Measurements from ENCODE around the gene B4GALT2. TPM values are rescaled to one million over a fixed set of nuclear protein-coding genes. Genes with fewer than 3 reads are reported as not detected.

B4GALT2 gene
- total RNA-seq, 1 donor from 2014 or later = 39.7 TPM

DNA sequence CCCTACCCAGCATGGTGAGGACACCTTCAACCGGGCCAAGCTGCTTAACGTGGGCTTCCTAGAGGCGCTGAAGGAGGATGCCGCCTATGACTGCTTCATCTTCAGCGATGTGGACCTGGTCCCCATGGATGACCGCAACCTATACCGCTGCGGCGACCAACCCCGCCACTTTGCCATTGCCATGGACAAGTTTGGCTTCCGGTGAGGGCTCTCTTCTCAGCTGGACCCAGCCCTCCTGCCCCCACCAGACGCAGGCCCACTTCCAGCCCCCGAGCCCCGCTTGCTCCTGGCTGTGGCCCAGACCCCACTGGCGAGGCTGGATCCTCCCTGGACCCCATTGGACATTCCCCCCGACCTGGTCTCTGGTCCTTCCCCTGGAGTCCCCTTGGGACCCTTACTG lies 5.8 kb downstream of the B4GALT2 start:
- DNase-seq (ENCODE audit: low spot score) = no peak

DNA sequence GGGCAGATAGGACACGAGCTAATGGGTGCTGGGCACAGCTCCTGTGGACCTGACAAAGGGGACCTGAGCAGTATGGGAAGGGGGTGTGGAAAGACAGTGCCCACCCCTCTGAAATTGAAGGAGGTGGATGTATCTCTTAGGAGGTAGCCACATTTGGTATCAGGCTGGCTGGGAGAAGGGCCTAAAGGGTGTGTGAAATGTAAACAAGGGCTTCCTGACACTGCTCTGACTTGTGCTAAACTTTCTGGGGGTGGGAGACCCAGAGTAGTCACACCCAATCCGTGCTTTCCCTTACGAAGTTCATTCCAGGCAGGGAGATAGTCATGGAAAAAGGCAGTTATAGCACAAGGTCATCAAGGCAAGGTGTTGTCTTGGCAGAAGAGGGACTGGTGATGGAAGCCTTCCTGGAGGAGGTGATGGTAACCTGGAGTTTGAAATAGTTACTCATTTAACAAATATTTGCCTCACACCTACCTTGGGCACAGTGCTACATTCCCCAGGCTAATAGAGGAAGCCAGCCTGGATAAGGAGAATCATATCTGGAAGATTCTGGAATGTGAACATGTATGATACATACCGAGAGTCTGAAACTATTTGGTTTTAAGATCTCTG lies 7.1 kb downstream of the B4GALT2 start:
- DNase-seq (ENCODE audit: low spot score) = no peak

DNA sequence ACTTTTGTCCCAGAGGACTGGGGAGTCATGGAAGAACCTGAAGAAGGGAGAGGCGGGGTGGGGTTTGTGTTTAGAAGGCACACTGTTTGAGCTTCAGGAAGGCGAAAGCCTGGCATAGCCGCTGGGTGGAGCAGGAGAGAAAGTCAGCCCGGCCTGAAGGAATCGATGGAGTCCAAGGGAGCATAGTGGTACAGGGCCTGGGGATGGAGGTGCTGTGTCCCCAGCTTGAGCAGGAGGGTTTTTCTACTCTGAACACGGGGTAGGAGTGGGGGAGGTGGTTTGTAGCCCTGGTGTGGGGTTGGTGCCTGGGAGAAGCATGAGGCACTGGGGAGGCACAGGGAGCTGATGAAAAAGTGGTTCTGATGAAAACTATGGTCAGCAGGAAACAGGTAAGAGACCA lies 7.7 kb downstream of the B4GALT2 start:
- DNase-seq (ENCODE audit: low spot score) = no peak

DNA sequence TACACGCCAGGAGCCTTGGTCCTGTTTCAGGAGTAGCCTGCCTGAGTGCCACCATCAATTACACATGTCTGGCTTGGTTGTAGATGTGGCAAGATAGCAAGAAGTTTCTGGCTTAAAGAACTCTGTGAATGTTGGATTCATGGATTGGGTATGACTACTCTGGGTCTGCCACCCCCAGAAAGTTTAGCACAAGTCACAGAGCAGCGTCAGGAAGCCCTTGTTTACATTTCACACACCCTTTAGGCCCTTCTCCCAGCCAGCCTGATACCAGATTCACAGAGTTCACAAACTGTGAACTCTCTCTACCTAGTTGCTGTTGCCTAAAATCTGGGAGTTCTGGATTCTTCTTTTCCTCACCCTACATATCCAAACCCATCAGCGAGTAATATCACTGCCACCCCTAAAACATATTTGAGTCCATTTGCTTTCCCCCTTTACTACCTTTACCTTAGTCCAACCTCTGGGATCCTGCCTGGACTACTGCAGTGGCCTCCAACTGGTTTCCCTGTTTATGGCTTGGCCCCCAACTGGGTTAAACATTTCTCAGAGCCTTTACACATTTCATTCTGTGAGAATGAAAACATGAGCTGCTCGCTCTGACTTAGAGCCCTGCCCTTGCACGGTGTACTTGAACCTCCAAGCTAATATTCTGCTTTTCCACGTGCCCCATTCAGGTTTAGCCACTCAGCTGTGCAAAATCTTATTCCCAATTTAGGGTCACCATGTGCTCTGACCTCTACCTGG lies 8.3 kb downstream of the B4GALT2 start:
- no peak for DNase-seq (ENCODE audit: low spot score)

DNA sequence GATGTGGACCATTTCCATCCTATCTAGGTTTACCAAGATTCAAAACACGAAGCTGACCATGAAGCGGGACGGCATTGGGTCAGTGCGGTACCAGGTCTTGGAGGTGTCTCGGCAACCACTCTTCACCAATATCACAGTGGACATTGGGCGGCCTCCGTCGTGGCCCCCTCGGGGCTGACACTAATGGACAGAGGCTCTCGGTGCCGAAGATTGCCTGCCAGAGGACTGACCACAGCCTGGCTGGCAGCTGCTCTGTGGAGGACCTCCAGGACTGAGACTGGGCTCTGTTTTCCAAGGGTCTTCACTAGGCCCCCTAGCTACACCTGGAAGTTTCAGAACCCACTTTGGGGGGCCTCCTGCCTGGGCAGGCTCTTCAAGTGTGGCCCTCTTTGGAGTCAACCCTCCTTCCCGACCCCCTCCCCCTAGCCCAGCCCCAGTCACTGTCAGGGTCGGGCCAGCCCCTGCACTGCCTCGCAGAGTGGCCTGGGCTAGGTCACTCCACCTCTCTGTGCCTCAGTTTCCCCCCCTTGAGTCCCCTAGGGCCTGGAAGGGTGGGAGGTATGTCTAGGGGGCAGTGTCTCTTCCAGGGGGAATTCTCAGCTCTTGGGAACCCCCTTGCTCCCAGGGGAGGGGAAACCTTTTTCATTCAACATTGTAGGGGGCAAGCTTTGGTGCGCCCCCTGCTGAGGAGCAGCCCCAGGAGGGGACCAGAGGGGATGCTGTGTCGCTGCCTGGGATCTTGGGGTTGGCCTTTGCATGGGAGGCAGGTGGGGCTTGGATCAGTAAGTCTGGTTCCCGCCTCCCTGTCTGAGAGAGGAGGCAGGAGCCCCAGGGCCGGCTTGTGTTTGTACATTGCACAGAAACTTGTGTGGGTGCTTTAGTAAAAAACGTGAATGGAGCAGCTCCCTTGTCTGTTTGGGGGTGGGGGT lies 11.5 kb downstream of the B4GALT2 start:
- DNase-seq (ENCODE audit: low spot score) = no peak

DNA sequence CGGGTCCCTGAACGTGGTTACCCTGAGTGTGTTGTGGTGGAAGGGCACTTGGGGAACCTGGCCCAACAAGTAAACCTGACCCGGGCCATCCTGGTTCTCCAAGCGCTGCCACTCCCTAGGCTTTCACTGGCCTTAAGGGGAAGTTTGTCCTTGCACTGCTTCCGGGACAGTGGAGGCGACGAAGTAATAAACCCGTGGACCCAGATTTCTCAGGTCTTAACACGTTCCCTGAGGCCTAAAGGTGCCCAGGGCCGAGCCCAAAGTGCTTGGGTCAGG lies 12.1 kb downstream of the B4GALT2 start:
- no peak for DNase-seq (ENCODE audit: low spot score)

DNA sequence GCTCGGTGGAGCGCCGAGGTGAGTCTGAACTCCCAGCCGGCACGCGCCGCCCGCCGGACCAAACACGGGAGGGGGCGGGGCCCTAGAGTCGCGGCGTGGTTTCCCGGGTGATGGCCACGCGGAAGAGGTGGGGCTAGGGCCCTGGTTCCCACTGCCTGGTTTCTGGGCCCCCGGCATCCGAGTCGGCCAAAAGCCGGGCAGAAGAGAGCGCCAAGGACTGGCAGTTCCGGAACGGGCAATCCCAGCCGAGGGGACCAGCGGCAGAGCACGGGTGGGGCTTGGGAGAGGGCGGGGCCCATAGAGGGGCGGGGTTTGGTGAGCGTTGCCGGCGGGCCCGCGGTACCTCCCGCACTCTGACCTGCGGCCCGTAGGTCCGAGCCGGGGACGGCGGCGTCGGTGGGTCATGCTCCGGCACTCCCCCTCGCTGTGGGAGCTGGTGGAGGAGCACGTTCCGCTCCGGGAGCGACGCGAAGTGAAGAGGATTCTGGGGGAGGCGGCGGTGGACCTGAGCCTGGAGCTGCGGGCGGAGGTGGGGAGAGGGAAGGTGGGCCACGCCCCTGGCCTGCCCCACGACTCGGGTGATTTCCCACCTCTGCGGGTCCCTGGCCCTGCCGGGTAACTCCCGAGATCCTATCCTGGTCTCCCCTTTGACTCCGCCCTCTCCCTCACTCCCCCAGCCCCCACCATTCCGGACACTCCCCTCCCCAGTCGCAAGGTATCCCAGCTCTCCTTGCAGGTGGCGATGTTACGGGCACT lies 12.6 kb downstream of the B4GALT2 start, which contains the start of gene CCDC24:
Gene CCDC24 (plus strand): TSS at position 124 of the 756 bp plus-strand sequence. CDS start 280 bp downstream, at position 404.
- peak; percentile 91 for DNase-seq (ENCODE audit: low spot score)

DNA sequence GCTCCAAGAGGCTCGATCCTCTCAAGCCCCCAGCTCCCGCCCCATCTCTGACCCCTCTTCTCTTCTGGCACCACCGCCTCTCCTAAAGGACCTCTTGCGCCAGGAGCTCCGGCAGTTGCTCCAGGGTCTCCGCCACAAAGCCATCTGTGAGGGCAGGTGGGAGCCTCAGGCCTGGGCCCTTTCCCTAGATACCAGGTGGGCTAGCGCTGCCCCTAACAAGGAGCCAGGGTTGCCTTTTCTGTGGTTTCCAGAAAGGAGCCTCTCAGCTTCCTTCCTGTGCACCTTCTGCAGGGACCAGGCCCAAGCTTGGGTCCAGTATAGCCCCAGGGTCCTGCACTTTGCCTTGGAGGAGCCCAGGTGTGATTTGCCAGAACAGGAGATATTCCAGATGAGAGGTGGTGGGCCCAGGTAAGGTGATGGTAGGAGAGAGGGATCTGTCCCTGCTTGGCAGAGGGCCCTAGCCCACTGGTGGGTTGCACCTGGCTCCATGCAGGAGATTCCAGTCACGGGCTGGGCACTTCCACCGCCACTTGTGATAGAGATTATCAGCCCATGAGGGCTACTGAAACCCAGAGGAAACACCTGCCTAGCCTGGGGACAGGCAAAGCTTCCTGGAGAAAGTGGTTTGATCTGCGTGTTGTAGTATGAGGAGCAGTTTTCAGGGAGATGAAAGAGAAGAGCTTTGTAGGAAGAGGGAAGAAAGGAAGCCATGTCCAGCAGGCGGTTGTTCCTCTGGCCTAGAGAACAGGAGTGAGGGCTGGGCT lies 13.4 kb downstream of the B4GALT2 start:
- DNase-seq (ENCODE audit: low spot score) = no peak

DNA sequence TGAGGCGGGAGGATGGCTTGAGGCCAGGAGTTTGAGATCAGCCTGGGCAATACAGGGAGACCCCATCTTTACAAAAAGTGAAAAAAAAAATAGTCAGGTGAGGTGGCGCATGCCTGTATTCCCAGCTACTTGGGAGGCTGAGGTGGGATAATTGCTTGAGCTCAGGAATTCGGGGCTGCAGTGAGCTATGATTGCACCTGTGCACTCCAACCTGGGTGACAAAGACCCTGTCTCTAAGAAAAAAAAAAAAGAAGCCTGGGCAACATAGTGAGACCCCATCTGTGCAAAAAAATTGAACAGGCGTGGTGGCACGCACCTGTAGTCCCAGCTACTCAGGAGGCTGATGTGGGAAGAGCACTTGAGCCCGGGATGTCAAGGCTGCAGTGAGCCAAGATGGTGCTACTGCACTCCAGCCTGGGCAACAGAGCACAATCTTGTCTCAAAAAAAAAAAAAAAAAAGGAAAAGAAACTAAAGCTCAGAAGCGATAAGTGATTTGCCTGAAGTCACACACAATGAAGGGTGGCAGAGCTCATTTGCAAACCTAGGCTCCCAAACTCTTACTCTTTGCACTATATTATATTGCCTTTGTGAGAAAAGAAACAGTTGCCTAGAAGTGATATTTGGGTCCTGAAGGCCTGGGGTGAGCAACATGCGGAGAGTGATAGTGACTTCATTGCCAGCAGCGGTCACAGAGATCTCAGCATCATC lies 14.3 kb downstream of the B4GALT2 start:
- no peak for DNase-seq (ENCODE audit: low spot score)

DNA sequence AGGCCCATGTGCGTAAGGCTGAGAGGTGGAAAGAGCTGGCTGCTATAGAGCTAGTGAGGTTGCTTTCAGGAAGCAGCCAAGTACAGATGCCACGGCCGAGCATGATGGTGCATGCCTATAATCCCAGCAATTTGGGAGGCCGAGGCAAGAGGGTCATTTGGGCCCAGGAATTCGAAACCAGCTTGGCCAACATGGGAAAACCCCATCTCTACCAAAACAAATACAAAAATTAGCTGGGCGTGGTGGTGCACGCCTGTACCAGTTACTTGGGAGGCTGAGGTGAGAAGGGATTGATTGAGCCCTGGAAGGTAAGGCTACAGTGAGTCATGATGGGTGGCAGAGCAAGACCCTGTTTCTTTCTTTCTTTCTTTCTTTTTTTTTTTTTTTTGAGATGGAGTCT lies 15.1 kb downstream of the B4GALT2 start:
- DNase-seq (ENCODE audit: low spot score) = no peak

DNA sequence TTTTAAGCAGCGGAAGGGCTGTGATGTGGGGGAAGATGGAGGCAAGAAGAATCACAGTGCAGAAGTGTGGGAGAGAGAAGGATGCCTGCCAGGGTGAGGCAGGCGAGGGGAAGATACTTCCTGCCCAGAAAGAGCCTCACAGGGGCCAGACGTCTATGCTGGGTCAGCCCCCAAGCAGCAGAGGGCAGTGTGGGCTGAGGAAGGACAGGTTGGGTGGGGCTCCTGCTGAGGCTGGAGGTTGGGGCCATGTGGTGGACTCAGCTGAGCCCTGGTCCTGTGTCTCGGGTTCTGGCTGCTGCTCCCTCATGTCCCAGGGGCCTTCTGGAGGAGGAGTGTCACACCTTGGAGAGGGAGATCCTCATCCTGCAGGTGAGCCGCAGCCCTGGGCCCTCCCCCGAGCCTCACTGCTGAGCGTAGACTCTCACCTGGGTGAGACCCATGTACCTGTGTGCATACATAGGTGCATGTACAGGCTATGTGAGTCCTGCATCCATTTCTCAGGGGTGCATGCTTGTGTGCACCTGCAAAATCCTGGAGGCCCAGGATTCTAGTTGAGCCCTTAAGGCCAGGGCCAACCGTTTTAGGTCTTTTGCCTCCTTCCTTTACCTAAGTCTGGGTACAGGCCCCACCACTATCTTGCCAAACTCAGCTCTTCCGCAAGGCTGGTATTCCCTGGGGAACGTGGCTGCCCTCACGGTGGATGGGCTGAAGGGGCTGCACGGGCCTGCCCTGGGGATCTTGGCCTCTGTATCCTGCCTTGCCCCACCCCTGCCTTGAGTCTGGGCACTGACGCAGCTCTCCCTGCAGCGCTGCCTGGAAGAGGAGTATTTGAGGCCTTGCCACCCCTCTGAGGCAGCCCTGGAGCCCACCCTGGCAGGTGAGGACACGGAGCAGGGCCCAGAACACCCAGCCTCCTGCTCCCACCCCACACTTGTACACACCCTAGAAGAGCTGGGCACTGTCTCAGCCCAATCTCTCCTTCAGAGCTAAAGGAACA lies 16.1 kb downstream of the B4GALT2 start:
- no peak for DNase-seq (ENCODE audit: low spot score)

DNA sequence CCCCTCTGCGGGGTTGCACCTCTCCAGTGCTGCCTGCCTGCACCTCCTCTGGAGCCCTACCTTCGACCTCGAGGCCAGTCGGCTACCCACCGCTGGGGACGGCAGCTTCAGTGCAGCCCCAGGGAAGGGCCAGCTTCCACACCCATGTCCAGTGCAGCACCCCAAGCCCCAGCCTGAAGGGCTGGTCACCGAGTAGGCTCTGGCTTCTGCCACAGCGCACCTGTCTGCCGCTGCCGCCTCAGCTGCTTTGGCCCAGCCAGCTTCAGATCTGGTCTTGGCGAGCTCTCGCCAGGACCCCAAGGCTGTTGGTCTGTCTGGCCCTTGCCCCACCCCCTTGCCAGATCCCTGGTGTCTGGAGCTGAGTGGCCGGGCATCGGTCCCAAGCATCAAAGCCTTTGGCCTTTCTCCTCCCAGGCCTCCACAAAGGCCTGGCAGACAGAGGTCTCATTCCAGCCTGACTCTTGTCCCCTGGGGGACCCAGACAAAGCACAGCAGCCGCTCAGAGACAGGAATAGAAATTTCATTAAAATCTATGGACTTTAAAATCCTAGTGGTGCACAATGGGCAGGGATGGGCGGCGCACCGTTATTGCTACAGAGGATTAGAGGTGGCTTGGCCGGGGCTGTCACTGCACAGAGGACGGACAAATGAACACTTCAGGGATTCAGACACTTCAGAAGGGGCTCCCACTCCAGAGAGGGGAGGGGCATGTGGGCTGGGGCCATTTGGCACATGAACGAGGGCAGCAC lies 17.1 kb downstream of the B4GALT2 start:
- no peak for DNase-seq (ENCODE audit: low spot score)

DNA sequence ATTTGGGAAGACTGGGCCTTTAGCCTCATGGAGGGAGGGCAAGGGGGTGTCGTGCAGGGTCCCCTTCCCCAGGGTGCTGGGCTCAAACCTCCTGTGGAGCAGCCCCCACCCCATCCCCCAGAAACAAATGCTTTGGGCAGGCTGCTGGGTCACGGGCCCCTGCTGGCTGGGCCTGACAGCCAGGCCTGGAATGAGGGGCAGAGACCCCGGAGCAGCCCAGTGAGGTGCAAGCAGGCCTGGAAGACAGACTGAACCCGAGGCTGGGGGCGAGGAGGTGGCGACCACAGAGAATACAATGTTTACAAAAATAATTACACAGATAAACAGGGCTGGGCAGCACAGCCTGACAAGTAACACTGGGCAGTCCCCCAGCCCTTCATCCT lies 17.7 kb downstream of the B4GALT2 start:
- DNase-seq (ENCODE audit: low spot score) = no peak

DNA sequence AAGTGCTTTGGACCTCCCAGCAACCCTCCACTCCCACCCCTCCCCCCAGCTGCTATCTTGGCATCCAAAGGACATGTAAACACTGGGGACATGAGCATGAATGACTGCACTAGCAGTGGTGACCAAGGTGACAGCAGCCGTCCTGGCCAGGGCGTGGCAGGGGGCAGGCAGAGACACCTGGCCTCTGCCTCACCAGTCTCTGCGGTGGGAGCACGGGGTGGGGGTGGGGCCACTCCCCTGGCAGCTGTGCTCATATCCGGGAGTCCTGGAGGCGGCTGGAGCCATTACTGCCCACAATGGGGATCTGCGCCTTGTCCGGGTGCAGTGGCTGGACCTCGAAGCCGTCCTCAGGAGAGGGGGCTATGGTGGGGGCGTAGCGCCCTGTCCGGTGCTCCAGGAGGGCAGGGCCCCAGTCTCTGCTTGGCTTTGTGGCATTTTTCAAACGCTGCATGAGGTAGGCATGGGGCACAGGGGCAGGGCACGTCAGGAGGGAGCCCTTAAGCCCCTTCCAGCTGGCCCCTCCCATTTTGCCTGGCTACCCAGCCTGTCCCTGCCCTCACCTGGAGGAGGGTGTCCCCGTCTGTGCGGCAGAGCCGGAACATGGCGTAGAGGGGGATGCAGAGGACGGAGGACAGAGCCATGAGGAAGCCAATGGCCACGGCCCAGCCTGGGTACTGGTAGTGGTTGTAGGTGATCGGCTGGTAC lies 18.4 kb downstream of the B4GALT2 start:
- no peak for DNase-seq (ENCODE audit: low spot score)

DNA sequence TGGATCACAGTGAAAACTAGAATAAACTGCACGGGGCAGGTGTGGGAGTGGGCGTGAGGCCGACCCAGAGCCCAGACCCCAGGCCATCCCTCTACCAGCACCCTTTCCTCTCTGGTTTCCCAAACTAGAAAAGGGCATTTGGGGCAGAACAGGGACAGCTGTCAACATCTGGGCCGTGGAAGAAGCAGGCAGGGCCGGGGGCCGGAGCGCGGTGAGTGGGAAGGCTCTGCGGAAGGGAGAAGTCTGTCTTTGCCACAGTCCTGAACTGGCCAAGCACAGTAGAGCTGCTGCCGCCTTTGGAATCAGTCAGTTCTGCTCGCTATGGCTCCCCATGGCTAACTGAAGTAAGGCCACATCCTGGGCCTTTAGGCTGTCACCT lies 19.0 kb downstream of the B4GALT2 start:
- no peak for DNase-seq (ENCODE audit: low spot score)

DNA sequence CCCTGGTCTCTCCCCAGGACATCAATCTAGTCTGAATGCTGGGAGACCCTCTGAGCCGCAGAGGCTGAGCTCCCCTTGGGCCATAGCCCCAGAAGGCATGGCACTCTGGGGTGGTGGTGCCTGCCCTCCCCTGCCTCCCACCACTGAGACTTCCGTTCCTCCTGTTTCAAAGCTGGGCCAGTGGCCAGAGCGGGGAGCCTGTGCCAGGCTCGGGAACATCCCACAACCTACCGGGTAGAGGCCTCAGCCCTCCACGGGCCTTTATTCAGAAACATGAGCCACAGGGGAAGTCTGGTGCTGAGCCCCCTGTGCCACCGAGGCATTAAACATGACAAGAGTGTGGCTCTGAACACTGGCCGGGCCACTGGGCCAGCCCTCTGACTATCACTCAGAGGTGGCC lies 20.4 kb downstream of the B4GALT2 start:
- DNase-seq (ENCODE audit: low spot score) = no peak

DNA sequence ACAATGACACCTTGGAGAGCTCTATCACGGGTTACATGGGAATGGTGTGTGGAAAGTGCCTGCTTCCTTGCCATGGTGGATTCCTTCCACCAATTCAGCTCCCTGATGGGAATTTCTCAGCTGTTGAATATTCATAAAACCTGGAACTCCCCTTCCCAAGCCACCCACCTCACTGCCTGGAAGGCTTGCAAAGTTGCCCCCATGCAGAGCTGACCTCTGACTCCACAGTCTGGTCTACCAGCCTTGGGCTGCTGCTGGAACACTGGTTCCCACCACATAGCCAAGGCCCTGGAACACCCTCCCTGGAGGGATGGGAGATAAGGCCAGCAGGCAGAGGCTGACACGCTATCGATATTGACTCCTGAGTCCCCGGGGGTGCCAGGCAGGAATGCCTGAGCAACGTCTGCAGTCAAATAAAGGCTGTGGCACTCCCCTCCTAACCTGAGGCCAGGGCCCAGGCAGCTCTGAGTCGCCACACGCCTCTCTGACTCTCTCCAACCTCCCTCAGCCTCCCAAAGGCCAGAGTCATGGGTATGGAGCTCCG lies 21.2 kb downstream of the B4GALT2 start:
- DNase-seq (ENCODE audit: low spot score) = no peak

DNA sequence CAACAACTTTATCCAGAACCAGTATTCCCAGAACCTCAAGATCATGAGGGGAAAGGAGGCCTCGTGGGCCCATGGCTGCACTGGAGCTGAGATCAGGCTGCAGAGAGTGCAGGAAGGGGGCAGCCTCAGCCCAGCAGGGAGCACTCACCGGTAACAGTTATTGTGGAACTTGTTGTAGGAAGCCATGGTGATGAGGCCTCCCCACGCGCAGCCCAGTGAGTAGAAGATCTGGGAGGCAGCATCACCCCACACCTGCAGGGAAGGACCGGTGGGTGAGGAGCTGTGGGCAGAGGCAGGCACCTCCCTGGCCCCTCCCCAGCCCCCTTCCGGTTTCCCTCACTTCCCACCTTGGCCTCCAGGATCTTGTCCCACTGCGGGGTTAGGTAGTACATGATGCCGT lies 23.2 kb downstream of the B4GALT2 start:
- no peak for DNase-seq (ENCODE audit: low spot score)
